Neural cell (in vitro differentiated cells): ENCODE results near the gene ZBTB42. TPM values are rescaled to one million over a fixed set of nuclear protein-coding genes. Genes with fewer than 3 reads are reported as not detected.

Source experiments
- H2AFZ ChIP-seq: fragments of 200-600, 300-800 bp; sonication (generic), shearing (Covaris generic); 2 replicates; pipeline ENCODE4 v1.6.0; 2014; ENCODE audit warnings: low read depth, mild to moderate bottlenecking, antibody characterized with exemption, low read length, moderate library complexity
- H3F3A ChIP-seq: fragments of 200-600 bp; shearing (Covaris generic); 2 replicates; pipeline ENCODE4 v1.6.1; 2016; ENCODE audit warnings: mild to moderate bottlenecking, moderate library complexity, mixed read lengths, antibody characterized with exemption, low read length; ENCODE audit not compliant: insufficient read depth, poor library complexity, severe bottlenecking
- H3K27ac ChIP-seq: fragments of 200-600, 300-800 bp; sonication (generic), shearing (Covaris generic); 2 replicates; pipeline ENCODE4 v1.5.1; 2014; ENCODE audit warnings: mild to moderate bottlenecking, low read length, moderate library complexity
- H3K27me3 ChIP-seq: fragments of 300-800, 200-600 bp; sonication (generic), shearing (Covaris generic); 2 replicates; pipeline ENCODE4 v1.6.0; 2014; ENCODE audit warnings: mild to moderate bottlenecking, low read depth, low read length, moderate library complexity; ENCODE audit not compliant: insufficient read depth
- H3K36me3 ChIP-seq: fragments of 300-800, 200-600 bp; sonication (generic), shearing (Covaris generic); 2 replicates; pipeline ENCODE4 v1.5.1; 2014; ENCODE audit warnings: mild to moderate bottlenecking, antibody characterized with exemption, low read length, moderate library complexity; ENCODE audit not compliant: insufficient read depth
- H3K4me2 ChIP-seq: fragments of 300-800, 200-600 bp; sonication (generic), shearing (Covaris generic); 2 replicates; pipeline ENCODE4 v1.6.0; 2014; ENCODE audit warnings: mild to moderate bottlenecking, low read length
- H3K4me3 ChIP-seq: fragments of 300-800, 200-600 bp; sonication (generic), shearing (Covaris generic); 2 replicates; pipeline ENCODE4 v1.5.1; 2014; ENCODE audit warnings: mild to moderate bottlenecking, low read length, moderate library complexity
- H3K79me2 ChIP-seq: fragments of 200-600 bp; shearing (Covaris generic); replicated peaks from 2 replicates; pipeline ENCODE4 v1.6.0; 2014; ENCODE audit warnings: mild to moderate bottlenecking, low read length, moderate library complexity; ENCODE audit not compliant: insufficient read depth
- H3K9ac ChIP-seq: fragments of 300-800, 200-600 bp; sonication (generic), shearing (Covaris generic); 2 replicates; pipeline ENCODE4 v1.6.1; 2016; ENCODE audit warnings: mild to moderate bottlenecking, low read length, mixed read lengths
- H3K9me2 ChIP-seq: fragments of 200-600 bp; shearing (Covaris generic); 2 replicates; pipeline ENCODE4 v1.6.1; 2016; ENCODE audit warnings: mild to moderate bottlenecking, low read length, mixed read lengths; ENCODE audit not compliant: insufficient read depth
- H3K9me3 ChIP-seq: fragments of 200-600, 300-800 bp; sonication (generic), shearing (Covaris generic); 2 replicates; pipeline ENCODE4 v1.6.1; 2016; ENCODE audit warnings: mild to moderate bottlenecking, mixed run types, low read length, moderate library complexity, mixed read lengths
- H4K20me1 ChIP-seq: fragments of 200-600 bp; shearing (Covaris generic); 2 replicates; pipeline ENCODE4 v1.6.1; 2016; ENCODE audit warnings: mild to moderate bottlenecking, mixed run types; ENCODE audit not compliant: insufficient read depth
- EP300 ChIP-seq: fragments of 450-650 bp; conservative IDR thresholded peaks from 2 replicates; pipeline ENCODE4 v1.6.1; 2014; ENCODE audit warnings: antibody characterized with exemption, mild to moderate bottlenecking, moderate library complexity; ENCODE audit not compliant: poor library complexity, severe bottlenecking
- MXI1 ChIP-seq: fragments of 450-650 bp; conservative IDR thresholded peaks from 2 replicates; pipeline ENCODE4 v1.6.1; 2014; ENCODE audit warnings: antibody characterized with exemption, mild to moderate bottlenecking; ENCODE audit not compliant: poor library complexity, severe bottlenecking
- POLR2AphosphoS5 ChIP-seq: IDR thresholded peaks from 2 replicates; pipeline ENCODE4 v1.6.1; 2012
- RAD21 ChIP-seq: fragments of 450-650 bp; conservative IDR thresholded peaks from 2 replicates; pipeline ENCODE4 v1.6.1; 2014; ENCODE audit warnings: antibody characterized with exemption, mild to moderate bottlenecking, moderate library complexity
- SMC3 ChIP-seq: fragments of 450-650 bp; conservative IDR thresholded peaks from 2 replicates; pipeline ENCODE4 v1.6.1; 2014; ENCODE audit warnings: antibody characterized with exemption, mild to moderate bottlenecking, moderate library complexity; ENCODE audit not compliant: poor library complexity
- TAF1 ChIP-seq: IDR thresholded peaks from 2 replicates; pipeline ENCODE4 v1.6.1; 2012; ENCODE audit warnings: low read depth
- polyA plus RNA-seq: library from polyadenylated mRNA; depleted of rRNA; stranded (reverse); fragments of >200 nt; gene quantifications from 2 replicates; pipeline ENCODE4 v1.2.3, GENCODE V29; 2014
- TF ChIP-seq, protein P1 (sequence below): IDR thresholded peaks from 2 replicates; pipeline ENCODE4 v1.6.1; 2012; ENCODE audit warnings: borderline replicate concordance
- TF ChIP-seq, protein P2 (sequence below): fragments of 450-650 bp; IDR thresholded peaks from 2 replicates; pipeline ENCODE4 v1.5.1; 2014; ENCODE audit warnings: antibody characterized with exemption, mild to moderate bottlenecking, moderate library complexity; ENCODE audit not compliant: poor library complexity, severe bottlenecking

Gene ZBTB42
- polyA plus RNA-seq, 1 donor from 2014 or later = not detected

DNA sequence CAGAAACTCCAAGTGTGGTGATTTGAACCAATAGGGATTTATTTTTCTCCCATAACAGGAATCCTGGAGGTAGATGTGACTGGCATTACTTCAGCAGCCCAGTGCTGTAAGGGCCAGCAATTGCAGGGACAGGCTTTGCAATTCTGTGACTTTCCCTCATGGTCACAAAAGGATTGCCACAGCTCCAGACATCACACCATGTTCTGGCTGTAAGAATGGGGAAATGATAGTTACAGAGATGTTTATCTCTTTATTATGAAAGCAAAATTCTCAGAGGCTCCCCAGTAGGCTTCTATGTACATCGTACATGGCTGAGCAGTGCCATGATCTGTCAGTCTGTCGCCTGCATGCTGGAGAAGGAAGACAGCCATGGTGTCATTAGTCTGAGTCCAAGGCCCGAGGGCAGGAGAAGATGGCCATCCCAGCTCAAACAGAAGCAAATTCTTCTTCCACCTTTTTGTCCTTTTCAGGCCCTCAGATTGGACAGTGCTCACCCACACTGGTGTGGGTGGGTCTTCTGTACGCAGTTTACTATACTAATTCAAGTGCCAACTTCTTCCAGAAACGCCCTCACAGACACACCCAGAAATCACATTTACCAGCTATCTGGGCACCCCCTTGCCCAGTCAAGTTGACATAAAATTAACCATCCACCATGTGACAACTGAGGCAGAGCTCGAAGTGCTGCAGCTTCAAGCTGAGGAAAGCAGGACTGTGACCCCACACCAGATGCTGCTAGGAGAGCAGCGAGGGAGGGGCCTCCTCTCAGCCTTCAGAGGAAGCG is 17.2 kb downstream of the ZBTB42 start:
- Histone ChIP-seq H3K27me3 (no peaks in the 10 kb centered on the region), H3K9me2 (no peaks in the 10 kb centered on the region), H3K4me3 (no peak overlapping the region), H3K79me2 (no peaks in the 10 kb centered on the region), H3K9ac (no peak overlapping the region), H2AFZ (no peak overlapping the region), H4K20me1 (no peaks in the 10 kb centered on the region), H3K9me3 (no peaks in the 10 kb centered on the region), H3K36me3 (no peaks in the 10 kb centered on the region), H3K4me2 (no peak overlapping the region), H3K27ac (no peak overlapping the region), H3F3A (no peaks in the 10 kb centered on the region)
- TF ChIP-seq EP300 = no peak
- TF ChIP-seq MXI1 = no peak
- TF ChIP-seq, protein P1, sequence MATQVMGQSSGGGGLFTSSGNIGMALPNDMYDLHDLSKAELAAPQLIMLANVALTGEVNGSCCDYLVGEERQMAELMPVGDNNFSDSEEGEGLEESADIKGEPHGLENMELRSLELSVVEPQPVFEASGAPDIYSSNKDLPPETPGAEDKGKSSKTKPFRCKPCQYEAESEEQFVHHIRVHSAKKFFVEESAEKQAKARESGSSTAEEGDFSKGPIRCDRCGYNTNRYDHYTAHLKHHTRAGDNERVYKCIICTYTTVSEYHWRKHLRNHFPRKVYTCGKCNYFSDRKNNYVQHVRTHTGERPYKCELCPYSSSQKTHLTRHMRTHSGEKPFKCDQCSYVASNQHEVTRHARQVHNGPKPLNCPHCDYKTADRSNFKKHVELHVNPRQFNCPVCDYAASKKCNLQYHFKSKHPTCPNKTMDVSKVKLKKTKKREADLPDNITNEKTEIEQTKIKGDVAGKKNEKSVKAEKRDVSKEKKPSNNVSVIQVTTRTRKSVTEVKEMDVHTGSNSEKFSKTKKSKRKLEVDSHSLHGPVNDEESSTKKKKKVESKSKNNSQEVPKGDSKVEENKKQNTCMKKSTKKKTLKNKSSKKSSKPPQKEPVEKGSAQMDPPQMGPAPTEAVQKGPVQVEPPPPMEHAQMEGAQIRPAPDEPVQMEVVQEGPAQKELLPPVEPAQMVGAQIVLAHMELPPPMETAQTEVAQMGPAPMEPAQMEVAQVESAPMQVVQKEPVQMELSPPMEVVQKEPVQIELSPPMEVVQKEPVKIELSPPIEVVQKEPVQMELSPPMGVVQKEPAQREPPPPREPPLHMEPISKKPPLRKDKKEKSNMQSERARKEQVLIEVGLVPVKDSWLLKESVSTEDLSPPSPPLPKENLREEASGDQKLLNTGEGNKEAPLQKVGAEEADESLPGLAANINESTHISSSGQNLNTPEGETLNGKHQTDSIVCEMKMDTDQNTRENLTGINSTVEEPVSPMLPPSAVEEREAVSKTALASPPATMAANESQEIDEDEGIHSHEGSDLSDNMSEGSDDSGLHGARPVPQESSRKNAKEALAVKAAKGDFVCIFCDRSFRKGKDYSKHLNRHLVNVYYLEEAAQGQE = no peak
- no peak for TF ChIP-seq RAD21

DNA sequence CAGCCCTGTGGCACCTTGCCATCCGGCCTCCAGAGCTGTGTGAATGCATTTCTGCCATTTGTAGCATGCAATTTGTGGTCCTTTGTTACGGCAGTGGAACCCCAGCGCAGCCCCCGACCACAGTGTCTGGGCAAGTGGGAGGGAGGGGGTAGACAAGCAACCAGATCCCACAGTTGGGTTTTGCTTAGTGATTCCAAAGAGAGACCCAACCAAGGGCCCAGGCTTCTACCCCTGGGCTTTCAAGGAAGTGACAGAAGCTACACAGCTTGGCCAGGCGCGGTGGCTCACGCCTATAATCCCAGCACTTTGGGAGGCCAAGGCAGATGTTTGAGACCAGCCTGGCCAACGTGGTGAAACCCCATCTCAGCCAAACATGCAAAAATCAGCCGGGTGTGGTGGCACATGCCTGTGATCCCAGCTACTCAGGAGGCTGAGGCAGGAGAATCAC is 17.8 kb downstream of the ZBTB42 start:
- TF ChIP-seq TAF1 = no peak
- no peak for TF ChIP-seq POLR2AphosphoS5
- TF ChIP-seq, protein P1 = no peak
- no peak for TF ChIP-seq SMC3
- TF ChIP-seq, protein P2, sequence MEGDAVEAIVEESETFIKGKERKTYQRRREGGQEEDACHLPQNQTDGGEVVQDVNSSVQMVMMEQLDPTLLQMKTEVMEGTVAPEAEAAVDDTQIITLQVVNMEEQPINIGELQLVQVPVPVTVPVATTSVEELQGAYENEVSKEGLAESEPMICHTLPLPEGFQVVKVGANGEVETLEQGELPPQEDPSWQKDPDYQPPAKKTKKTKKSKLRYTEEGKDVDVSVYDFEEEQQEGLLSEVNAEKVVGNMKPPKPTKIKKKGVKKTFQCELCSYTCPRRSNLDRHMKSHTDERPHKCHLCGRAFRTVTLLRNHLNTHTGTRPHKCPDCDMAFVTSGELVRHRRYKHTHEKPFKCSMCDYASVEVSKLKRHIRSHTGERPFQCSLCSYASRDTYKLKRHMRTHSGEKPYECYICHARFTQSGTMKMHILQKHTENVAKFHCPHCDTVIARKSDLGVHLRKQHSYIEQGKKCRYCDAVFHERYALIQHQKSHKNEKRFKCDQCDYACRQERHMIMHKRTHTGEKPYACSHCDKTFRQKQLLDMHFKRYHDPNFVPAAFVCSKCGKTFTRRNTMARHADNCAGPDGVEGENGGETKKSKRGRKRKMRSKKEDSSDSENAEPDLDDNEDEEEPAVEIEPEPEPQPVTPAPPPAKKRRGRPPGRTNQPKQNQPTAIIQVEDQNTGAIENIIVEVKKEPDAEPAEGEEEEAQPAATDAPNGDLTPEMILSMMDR = no peak
- Histone ChIP-seq H3K9me2 (no peaks in the 10 kb centered on the region), H3K27me3 (no peaks in the 10 kb centered on the region), H3F3A (no peaks in the 10 kb centered on the region), H3K4me2 (no peak overlapping the region), H4K20me1 (no peaks in the 10 kb centered on the region), H2AFZ (no peak overlapping the region), H3K9me3 (no peaks in the 10 kb centered on the region), H3K36me3 (no peaks in the 10 kb centered on the region), H3K27ac (no peak overlapping the region), H3K79me2 (no peaks in the 10 kb centered on the region), H3K4me3 (no peak overlapping the region), H3K9ac (no peak overlapping the region)
